HG03025 (cell line): ENCODE measurements around the gene RAD54L2.
"Not testable (repeated sequence)": the region's sequence is repeated elsewhere in the genome, so short reads cannot be mapped to it uniquely, and the experiment has no call there.

Source experiments
- ATAC-seq: cut with Tn5 transposase; IDR thresholded peaks from one replicate; pipeline ENCODE4 v1.9.1; 2021; ENCODE audit warnings: mild to moderate bottlenecking, moderate library complexity; ENCODE audit not compliant: unreplicated experiment, low FRiP score

RAD54L2 gene

GRCh38 chr3:51542596-51542995 lies 4.1 kb downstream of the RAD54L2 start:
- ATAC-seq = not testable (repeated sequence)

GRCh38 chr3:51544011-51544775 lies 5.7 kb downstream of the RAD54L2 start:
- no peak for ATAC-seq

DNA sequence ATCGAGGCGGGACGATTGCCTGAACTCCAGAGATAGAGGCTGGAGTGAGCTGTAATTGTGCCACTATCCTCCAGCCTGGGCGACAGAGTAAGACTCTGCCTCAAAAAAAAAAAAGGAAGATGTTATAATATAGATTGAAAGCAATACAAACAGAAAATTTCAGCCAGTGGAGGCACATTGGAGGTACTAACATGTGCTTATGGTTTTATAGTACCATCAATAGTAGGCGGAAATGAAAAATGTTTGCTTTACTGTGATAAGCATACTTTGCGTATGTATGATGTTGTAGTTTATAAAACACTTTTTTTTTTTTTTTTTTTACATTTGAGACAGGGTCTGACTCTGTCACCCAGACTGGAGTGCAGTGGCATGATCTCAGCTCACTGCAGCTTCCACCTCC lies 8.8 kb downstream of the RAD54L2 start:
- no peak for ATAC-seq

DNA sequence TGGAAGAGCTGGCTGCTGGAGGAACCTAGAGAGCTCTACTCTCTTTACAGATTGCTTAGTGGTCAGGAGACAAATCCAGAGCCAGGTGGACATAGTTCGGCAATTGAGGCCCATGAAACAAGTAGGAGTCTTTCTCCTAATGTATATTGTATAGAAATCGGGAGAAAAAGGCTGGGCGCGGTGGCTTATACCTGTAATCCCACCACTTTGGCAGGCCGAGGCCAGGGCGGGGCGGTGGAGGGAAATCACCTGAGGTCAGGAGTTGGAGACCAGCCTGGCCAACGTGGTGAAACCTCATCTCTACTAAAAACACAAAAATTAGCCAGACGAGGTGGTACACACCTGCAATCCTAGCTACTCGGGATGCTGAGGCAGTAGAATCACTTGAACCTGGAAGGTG lies 10.8 kb downstream of the RAD54L2 start:
- no peak for ATAC-seq

GRCh38 chr3:51550080-51550819 lies 11.7 kb downstream of the RAD54L2 start:
- no peak for ATAC-seq

GRCh38 chr3:51557993-51558392 lies 19.5 kb downstream of the RAD54L2 start:
- no peak for ATAC-seq

DNA sequence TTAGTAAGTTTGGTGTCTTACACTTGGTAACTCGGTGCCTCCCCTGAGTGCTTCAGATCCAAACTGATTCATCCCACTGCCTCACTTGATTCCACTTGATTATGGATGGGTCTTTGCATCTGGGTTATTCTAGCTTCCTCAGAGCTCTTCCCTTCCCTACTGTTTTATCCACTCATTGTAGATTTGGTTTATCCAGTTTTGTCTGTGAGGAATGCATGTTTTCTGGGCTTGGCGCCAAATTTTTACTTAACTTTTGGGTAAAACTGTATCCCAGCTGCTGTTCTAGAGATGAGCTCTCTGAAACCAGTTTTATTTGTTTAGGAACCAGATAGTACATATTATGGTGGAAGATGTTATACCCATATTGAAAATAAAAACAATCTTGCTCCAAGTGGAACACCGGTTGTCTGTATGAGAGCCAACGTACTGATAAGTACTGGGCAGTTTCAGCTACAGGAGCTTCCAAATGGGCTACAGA lies 20.9 kb downstream of the RAD54L2 start:
- ATAC-seq = no peak

- ATAC-seq = no peak
Measured at GRCh38 chr3:51559961-51560360, 21.4 kb downstream of the RAD54L2 start.

DNA sequence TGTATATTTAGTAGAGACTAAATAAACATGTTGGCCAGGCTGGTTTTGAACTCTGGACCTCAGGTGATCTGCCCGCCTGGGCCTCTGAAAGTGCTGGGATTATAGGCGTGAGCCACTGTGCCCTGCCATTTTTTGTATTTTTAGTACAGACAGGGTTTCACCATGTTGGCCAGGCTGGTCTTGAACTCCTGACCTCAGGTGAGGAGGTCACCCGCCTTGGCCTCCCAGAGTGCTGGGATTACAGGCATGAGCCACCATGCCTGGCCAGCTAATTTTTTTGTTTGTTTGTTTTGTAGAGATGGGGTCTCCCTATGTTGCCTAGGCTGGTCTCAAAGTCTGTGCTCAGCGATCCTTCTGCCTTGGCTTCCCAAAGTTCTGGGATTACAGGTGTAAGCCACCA lies 23.9 kb downstream of the RAD54L2 start:
- ATAC-seq = not testable (repeated sequence)

GRCh38 chr3:51568036-51568435 lies 29.5 kb downstream of the RAD54L2 start:
- no peak for ATAC-seq

- no peak for ATAC-seq
Measured at GRCh38 chr3:51568996-51569395, 30.5 kb downstream of the RAD54L2 start.

- no peak for ATAC-seq
Measured at GRCh38 chr3:51578238-51578637, 39.7 kb downstream of the RAD54L2 start.

GRCh38 chr3:51580418-51580817 lies 41.9 kb downstream of the RAD54L2 start:
- no peak for ATAC-seq

DNA sequence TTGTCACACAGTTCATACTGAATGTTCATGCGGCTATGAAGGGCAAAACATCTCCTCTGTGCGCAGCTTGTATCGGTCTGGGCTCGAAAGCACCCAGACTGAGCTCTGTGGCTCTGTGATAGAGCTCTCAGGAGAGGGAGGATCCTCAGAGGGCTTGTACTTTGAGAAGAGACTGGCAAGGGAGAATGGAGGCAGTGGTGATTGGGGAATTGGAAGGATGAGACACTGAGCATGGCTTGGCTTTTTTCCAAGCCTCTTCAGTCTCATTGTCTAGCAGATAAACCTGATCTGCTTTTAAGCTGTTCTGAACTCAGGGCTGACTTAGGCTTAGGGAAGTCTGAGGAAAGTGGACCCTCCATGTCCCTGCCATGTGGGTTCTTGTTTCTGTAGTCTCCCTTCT lies 43.0 kb downstream of the RAD54L2 start:
- no peak for ATAC-seq

DNA sequence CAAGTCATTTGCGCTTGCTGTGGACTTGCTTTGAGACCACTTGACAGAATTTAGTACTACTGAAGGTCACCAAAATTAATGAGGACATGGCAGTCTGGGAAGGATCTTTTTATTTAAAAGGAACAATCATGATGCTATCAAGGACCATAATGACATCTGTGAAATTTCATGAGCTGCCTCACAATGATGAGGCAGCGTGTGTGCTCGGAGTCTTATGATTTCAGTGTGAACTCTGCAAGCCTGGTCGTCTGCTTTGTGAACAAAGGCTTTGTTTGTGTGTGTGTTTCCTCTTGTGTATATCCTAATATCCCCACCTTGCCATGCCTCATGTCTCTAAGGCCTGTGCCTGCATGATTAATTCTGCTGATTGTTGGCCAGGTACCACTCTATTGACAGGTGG lies 46.7 kb downstream of the RAD54L2 start:
- ATAC-seq = no peak

- no peak for ATAC-seq
Measured at GRCh38 chr3:51585871-51586270, 47.4 kb downstream of the RAD54L2 start.
